HUES48 (cell line): ENCODE data around the gene DDX56.

Source experiments
- H3K27ac ChIP-seq: one replicate; pipeline ENCODE4 v1.7.0; 2013; ENCODE audit warnings: low read depth, low read length, inconsistent platforms
- H3K27me3 ChIP-seq: 2 replicates; pipeline ENCODE4 v1.6.1; 2013; ENCODE audit warnings: mild to moderate bottlenecking, low read length; ENCODE audit not compliant: control insufficient read depth, insufficient read depth
- H3K36me3 ChIP-seq: 2 replicates; pipeline ENCODE4 v1.6.1; 2013; ENCODE audit warnings: low read length; ENCODE audit not compliant: control insufficient read depth, insufficient read depth
- H3K4me1 ChIP-seq: 2 replicates; pipeline ENCODE4 v1.6.1; 2013; ENCODE audit warnings: mild to moderate bottlenecking, low read length; ENCODE audit not compliant: control insufficient read depth, insufficient read depth
- H3K4me3 ChIP-seq: 2 replicates; pipeline ENCODE4 v1.5.1; 2013; ENCODE audit warnings: mild to moderate bottlenecking, low read depth, low read length
- H3K9ac ChIP-seq: 2 replicates; pipeline ENCODE4 v1.6.1; 2013; ENCODE audit warnings: mild to moderate bottlenecking, low read depth, low read length, moderate library complexity
- H3K9me3 ChIP-seq: 2 replicates; pipeline ENCODE4 v1.6.1; 2013; ENCODE audit warnings: low read length; ENCODE audit not compliant: control insufficient read depth, insufficient read depth

DDX56 gene

GRCh38 chr7:44534087-44534486 lies 39.6 kb downstream of the DDX56 start:
- no peak overlapping the region for H3K27ac ChIP-seq
- H3K36me3 ChIP-seq: no peaks in the 10 kb centered on the region
- H3K27me3 ChIP-seq: no peaks in the 10 kb centered on the region
- H3K4me3 ChIP-seq: no peak overlapping the region
- no peaks in the 10 kb centered on the region for H3K4me1 ChIP-seq
- no peaks in the 10 kb centered on the region for H3K9me3 ChIP-seq
- H3K9ac ChIP-seq: no peak overlapping the region

GRCh38 chr7:44533301-44534055 lies 40.2 kb downstream of the DDX56 start:
- Histone ChIP-seq H3K4me1 (no peaks in the 10 kb centered on the region), H3K27ac (no peak overlapping the region), H3K27me3 (no peaks in the 10 kb centered on the region), H3K4me3 (no peak overlapping the region), H3K36me3 (no peaks in the 10 kb centered on the region), H3K9me3 (no peaks in the 10 kb centered on the region), H3K9ac (no peak overlapping the region)

- Histone ChIP-seq H3K27ac (no peak overlapping the region), H3K27me3 (no peaks in the 10 kb centered on the region), H3K9ac (no peak overlapping the region), H3K36me3 (no peaks in the 10 kb centered on the region), H3K4me3 (no peak overlapping the region), H3K9me3 (no peaks in the 10 kb centered on the region), H3K4me1 (no peaks in the 10 kb centered on the region)
These were observed 42.0 kb downstream of the DDX56 start for GRCh38 chr7:44531421-44532380.

GRCh38 chr7:44530990-44531389 lies 42.7 kb downstream of the DDX56 start:
- H3K4me1 ChIP-seq: no peaks in the 10 kb centered on the region
- no peaks in the 10 kb centered on the region for H3K9me3 ChIP-seq
- no peaks in the 10 kb centered on the region for H3K27me3 ChIP-seq
- no peak overlapping the region for H3K4me3 ChIP-seq
- H3K36me3 ChIP-seq: no peaks in the 10 kb centered on the region
- no peak overlapping the region for H3K9ac ChIP-seq
- no peak overlapping the region for H3K27ac ChIP-seq

- H3K4me1 ChIP-seq: no peaks in the 10 kb centered on the region
- no peaks in the 10 kb centered on the region for H3K36me3 ChIP-seq
These were observed 48.8 kb downstream of the DDX56 start for GRCh38 chr7:44524811-44525388.

GRCh38 chr7:44522315-44522714 lies 51.4 kb downstream of the DDX56 start:
- H3K4me3 ChIP-seq: no peak overlapping the region
- no peak overlapping the region for H3K9ac ChIP-seq
- H3K36me3 ChIP-seq: no peaks in the 10 kb centered on the region
- no peaks in the 10 kb centered on the region for H3K9me3 ChIP-seq
- H3K27ac ChIP-seq: no peak overlapping the region
- H3K27me3 ChIP-seq: no peaks in the 10 kb centered on the region
- no peaks in the 10 kb centered on the region for H3K4me1 ChIP-seq

More at GRCh38 chr7:44524811-44525388, 48.8 kb downstream of the DDX56 start:
- Histone ChIP-seq H3K27me3 (no peaks in the 10 kb centered on the region), H3K4me3 (no peak overlapping the region), H3K27ac (no peak overlapping the region), H3K9me3 (no peaks in the 10 kb centered on the region), H3K9ac (no peak overlapping the region)

GRCh38 chr7:44521347-44522095 lies 52.2 kb downstream of the DDX56 start:
- no peaks in the 10 kb centered on the region for H3K9me3 ChIP-seq
- H3K4me3 ChIP-seq: no peak overlapping the region
- H3K27ac ChIP-seq: no peak overlapping the region
- H3K4me1 ChIP-seq: no peaks in the 10 kb centered on the region
- H3K27me3 ChIP-seq: no peaks in the 10 kb centered on the region
- H3K9ac ChIP-seq: no peak overlapping the region
- no peaks in the 10 kb centered on the region for H3K36me3 ChIP-seq

- no peaks in the 10 kb centered on the region for H3K36me3 ChIP-seq
- no peak overlapping the region for H3K4me3 ChIP-seq
- no peak overlapping the region for H3K27ac ChIP-seq
- no peaks in the 10 kb centered on the region for H3K27me3 ChIP-seq
- H3K9ac ChIP-seq: no peak overlapping the region
- no peaks in the 10 kb centered on the region for H3K4me1 ChIP-seq
- no peaks in the 10 kb centered on the region for H3K9me3 ChIP-seq
These were observed 53.1 kb downstream of the DDX56 start for GRCh38 chr7:44520574-44520973.

GRCh38 chr7:44519546-44519945 lies 54.2 kb downstream of the DDX56 start:
- Histone ChIP-seq H3K9ac (no peak overlapping the region), H3K4me3 (no peak overlapping the region), H3K27ac (no peak overlapping the region), H3K9me3 (no peaks in the 10 kb centered on the region), H3K4me1 (no peaks in the 10 kb centered on the region), H3K27me3 (no peaks in the 10 kb centered on the region), H3K36me3 (no peaks in the 10 kb centered on the region)

GRCh38 chr7:44518761-44519160 lies 54.9 kb downstream of the DDX56 start:
- H3K9me3 ChIP-seq: no peaks in the 10 kb centered on the region
- no peaks in the 10 kb centered on the region for H3K27me3 ChIP-seq
- H3K36me3 ChIP-seq: no peaks in the 10 kb centered on the region
- H3K27ac ChIP-seq: no peak overlapping the region
- H3K4me1 ChIP-seq: no peaks in the 10 kb centered on the region
- no peak overlapping the region for H3K4me3 ChIP-seq
- no peak overlapping the region for H3K9ac ChIP-seq
